Nephron progenitor cell (in vitro differentiated cells): Measurements from ENCODE around the gene MED15.
A peak's percentile ranks its signal among the peaks of the same experiment; 100 is the strongest.

Source experiments
- DNase-seq: peaks from one replicate; pipeline ENCODE4 v3.0.0; 2021
- H3K27ac Mint-ChIP-seq: 2 replicates; pipeline ENCODE4 v1.8.0; 2021; ENCODE audit warnings: mild to moderate bottlenecking, moderate library complexity, mixed read lengths
- H3K27me3 Mint-ChIP-seq: 2 replicates; pipeline ENCODE4 v1.8.0; 2021; ENCODE audit warnings: mild to moderate bottlenecking, low read depth, mixed read lengths; ENCODE audit not compliant: poor library complexity
- H3K36me3 Mint-ChIP-seq: 2 replicates; pipeline ENCODE4 v1.8.0; 2021; ENCODE audit warnings: low read depth, mixed read lengths
- H3K4me1 Mint-ChIP-seq: 2 replicates; pipeline ENCODE4 v1.8.0; 2021; ENCODE audit warnings: mixed read lengths
- H3K4me3 Mint-ChIP-seq: 2 replicates; pipeline ENCODE4 v1.8.0; 2021; ENCODE audit warnings: mild to moderate bottlenecking, moderate library complexity, mixed read lengths
- H3K9me3 Mint-ChIP-seq: 2 replicates; pipeline ENCODE4 v1.8.0; 2021; ENCODE audit warnings: mild to moderate bottlenecking, moderate library complexity, mixed read lengths
- CTCF ChIP-seq: fragments of 200-600 bp; sonication (generic); IDR thresholded peaks from 2 replicates; pipeline ENCODE4 v1.5.0; 2021; ENCODE audit warnings: antibody characterized with exemption

The MED15 gene

DNA sequence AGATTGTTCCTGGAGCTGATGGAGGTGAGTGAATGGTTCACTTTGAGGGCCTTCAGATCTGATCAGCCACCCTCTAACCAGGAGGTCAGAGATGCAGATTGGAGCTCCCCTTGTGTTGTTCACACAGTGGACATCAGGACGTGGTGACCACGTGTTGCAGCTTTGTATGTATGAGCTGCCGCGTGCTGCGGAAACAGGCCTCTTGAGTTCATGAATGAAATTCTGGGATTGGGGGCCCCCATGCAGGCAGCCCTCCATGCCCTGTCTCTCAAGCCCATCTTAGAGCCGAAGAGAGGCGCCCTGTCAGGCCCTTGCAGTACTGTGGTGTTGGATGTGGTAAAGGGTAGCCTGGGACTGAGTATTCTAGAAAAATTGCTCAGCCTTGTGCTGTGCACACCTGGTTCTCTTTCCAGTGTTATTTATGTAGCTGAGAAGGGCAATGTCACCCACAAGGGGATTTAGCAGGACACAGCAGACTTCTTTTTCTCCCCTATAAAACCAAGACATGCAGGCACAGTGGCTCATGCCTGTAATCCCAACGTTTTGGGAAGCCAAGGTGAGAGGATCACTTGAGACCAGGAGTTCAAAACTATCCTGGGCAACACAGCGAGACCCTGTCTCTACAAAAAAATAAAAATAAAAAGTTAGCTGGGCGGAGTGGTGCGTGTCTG is 64.9 kb downstream of the MED15 start:
- DNase-seq: no peak
- Mint-ChIP-seq H3K27me3 (no peaks in the 10 kb centered on the region), H3K4me1 (no peaks in the 10 kb centered on the region), H3K36me3 (peaks cover 37% of the 10 kb centered on the region), H3K27ac (no peak overlapping the region), H3K9me3 (no peaks in the 10 kb centered on the region), H3K4me3 (no peak overlapping the region)
- TF ChIP-seq CTCF: no peak

DNA sequence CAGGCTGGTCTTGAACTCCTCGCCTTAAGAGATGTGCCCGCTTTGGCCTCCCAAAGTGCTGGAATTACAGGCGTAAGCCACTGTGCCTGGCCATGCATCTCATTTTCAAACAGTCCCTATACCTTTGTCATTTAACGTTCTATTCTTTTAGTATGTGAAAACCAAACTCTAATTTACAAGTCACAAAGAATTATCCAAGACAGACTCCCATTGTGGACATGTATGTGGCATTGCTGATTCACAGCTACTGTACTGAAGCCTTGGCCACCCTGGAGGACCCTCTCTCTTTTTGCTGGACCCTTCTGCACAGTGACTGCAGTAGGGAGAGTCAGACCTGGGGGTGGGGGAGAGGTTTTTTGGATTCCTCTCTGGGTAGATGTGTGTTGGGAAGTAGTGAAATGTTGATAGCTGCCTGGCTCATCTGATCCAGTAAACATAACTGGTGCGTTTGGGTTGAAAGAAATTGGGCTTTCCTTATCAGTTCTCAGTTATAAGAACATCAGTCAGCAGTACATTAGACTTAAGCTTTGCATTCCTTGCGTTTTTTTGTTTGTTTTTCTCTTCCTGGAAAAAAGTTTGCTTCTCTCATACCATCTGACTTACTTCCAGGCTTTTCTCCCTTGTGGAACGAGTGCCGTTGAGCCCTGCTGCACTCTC is 65.9 kb downstream of the MED15 start:
- no peak for DNase-seq
- TF ChIP-seq CTCF: no peak
- Mint-ChIP-seq H3K36me3 (peaks cover 33% of the 10 kb centered on the region), H3K9me3 (no peaks in the 10 kb centered on the region), H3K4me3 (no peak overlapping the region), H3K27ac (peak overlapping the region; percentile 46), H3K4me1 (no peaks in the 10 kb centered on the region), H3K27me3 (no peaks in the 10 kb centered on the region)

- Mint-ChIP-seq H3K4me1 (no peaks in the 10 kb centered on the region), H3K27ac (peak overlapping the region; percentile 48), H3K9me3 (no peaks in the 10 kb centered on the region), H3K27me3 (no peaks in the 10 kb centered on the region), H3K4me3 (no peak overlapping the region), H3K36me3 (peaks cover 37% of the 10 kb centered on the region)
- no peak for TF ChIP-seq CTCF
- no peak for DNase-seq
Measured at GRCh38 chr22:20573833-20574615, 66.6 kb downstream of the MED15 start.

DNA sequence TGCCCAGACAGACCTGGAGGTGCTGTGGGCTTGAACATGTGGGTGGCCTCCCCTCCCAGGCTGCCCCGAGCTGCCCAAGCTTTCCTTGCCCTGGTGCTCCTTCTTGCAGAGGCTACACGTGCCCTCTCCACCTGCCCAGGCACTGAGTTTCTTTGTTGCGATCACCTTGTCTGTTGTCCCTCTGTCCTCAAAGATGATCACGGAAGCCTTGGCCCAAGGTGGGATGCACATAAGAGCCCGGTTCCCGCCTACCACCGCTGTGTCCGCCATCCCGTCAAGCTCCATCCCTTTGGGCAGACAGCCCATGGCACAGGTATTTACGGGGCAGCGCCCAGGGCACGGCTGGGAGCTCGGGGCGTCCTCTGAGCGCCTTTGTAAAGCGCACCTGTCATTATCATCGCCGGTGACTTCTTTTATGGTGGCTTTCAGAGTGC is 67.5 kb downstream of the MED15 start:
- no peaks in the 10 kb centered on the region for H3K9me3 Mint-ChIP-seq

GRCh38 chr22:20575724-20576444 is 68.5 kb downstream of the MED15 start:
- Mint-ChIP-seq H3K9me3 (no peaks in the 10 kb centered on the region), H3K4me1 (peaks cover 7% of the 10 kb centered on the region), H3K27ac (no peak overlapping the region), H3K4me3 (no peak overlapping the region), H3K36me3 (peaks cover 37% of the 10 kb centered on the region), H3K27me3 (peaks cover 2% of the 10 kb centered on the region)
- no peak for TF ChIP-seq CTCF
- no peak for DNase-seq

More for the DNA sequence above, 67.5 kb downstream of the MED15 start:
- peaks cover under 1% of the 10 kb centered on the region for H3K27me3 Mint-ChIP-seq
- no peak overlapping the region for H3K27ac Mint-ChIP-seq
- no peak overlapping the region for H3K4me3 Mint-ChIP-seq
- no peak for DNase-seq
- TF ChIP-seq CTCF: no peak
- H3K4me1 Mint-ChIP-seq: no peaks in the 10 kb centered on the region
- H3K36me3 Mint-ChIP-seq: peaks cover 37% of the 10 kb centered on the region
